Small intestine (tissue), 7 donors: Measurements from ENCODE around the gene JAKMIP1. TPM values are rescaled to one million over a fixed set of nuclear protein-coding genes. Genes with fewer than 3 reads are reported as not detected.

Source experiments
- DNase-seq, 2 donors: peaks; one replicate each; pipeline versions ENCODE4 v3.0.0 to v3.0.0-alpha.2; 2013
- FAIRE-seq: peaks from 2 replicates; lab custom pipeline; 2012; peaks lifted over from hg19 to GRCh38; lab: Jason Lieb, UNC
- H3K27ac ChIP-seq, 3 donors: one replicate each; pipeline ENCODE4 v1.5.1; 2013; ENCODE audit warnings: low read length in 2 of 3, mild to moderate bottlenecking in 2 of 3, control low read depth in 1 of 3, inconsistent platforms in 1 of 3, low read depth in 1 of 3, moderate library complexity in 1 of 3
- H3K27me3 ChIP-seq, 3 donors: one replicate each; pipeline ENCODE4 v1.6.1; 2013; ENCODE audit warnings: low read length in 3 of 3, inconsistent platforms in 1 of 3; ENCODE audit not compliant: control insufficient read depth in 3 of 3, insufficient read depth in 3 of 3
- H3K36me3 ChIP-seq, 3 donors: one replicate each; pipeline ENCODE4 v1.6.1; 2013; ENCODE audit warnings: low read length in 3 of 3, inconsistent platforms in 1 of 3, low read depth in 1 of 3, mild to moderate bottlenecking in 1 of 3, moderate library complexity in 1 of 3; ENCODE audit not compliant: control insufficient read depth in 3 of 3, insufficient read depth in 2 of 3
- H3K4me1 ChIP-seq, 3 donors: one replicate each; pipeline ENCODE4 v1.6.1; 2013; ENCODE audit warnings: low read length in 2 of 3, inconsistent platforms in 1 of 3, low read depth in 1 of 3, mild to moderate bottlenecking in 1 of 3, moderate library complexity in 1 of 3; ENCODE audit not compliant: control insufficient read depth in 3 of 3, insufficient read depth in 2 of 3
- H3K4me3 ChIP-seq, 3 donors: one replicate each; pipeline ENCODE4 v1.5.1; 2013; ENCODE audit warnings: low read length in 3 of 3, control low read depth in 1 of 3, inconsistent platforms in 1 of 3, low read depth in 1 of 3, mild to moderate bottlenecking in 1 of 3, moderate library complexity in 1 of 3
- H3K9me3 ChIP-seq, 2 donors: one replicate each; pipeline ENCODE4 v1.6.1; 2013; ENCODE audit warnings: low read depth in 1 of 2, low read length in 1 of 2; ENCODE audit not compliant: control insufficient read depth in 2 of 2, insufficient read depth in 1 of 2
- WGBS, 3 donors: extraction: QIAGEN DNeasy Blood & Tissue Kit; methylation state at CpG; one replicate each; pipeline ENCODE4 v1.1.7; 2013; 5-methylcytosine and 5-hydroxymethylcytosine counted together
- polyA plus RNA-seq, 4 donors: library from polyadenylated mRNA; stranded (reverse) in 3 of 4; unstranded in 1 of 4; fragments of 200-250 nt in 3 of 4; fragments of 120-200 nt in 1 of 4; gene quantifications; one replicate each; pipeline versions ENCODE4 v1.2.1 to v1.2.3, GENCODE V29; 2013
- donor health status: healthy with polysubstance abuse.
- donor health status: control.
- donor health status: control.
- donor health status: Bipolar disorder and iron deficiency.
- donor health status: healthy.

The JAKMIP1 gene
- polyA plus RNA-seq, 4 donors: 0.25 to 1.8 (median 1.0) TPM

DNA sequence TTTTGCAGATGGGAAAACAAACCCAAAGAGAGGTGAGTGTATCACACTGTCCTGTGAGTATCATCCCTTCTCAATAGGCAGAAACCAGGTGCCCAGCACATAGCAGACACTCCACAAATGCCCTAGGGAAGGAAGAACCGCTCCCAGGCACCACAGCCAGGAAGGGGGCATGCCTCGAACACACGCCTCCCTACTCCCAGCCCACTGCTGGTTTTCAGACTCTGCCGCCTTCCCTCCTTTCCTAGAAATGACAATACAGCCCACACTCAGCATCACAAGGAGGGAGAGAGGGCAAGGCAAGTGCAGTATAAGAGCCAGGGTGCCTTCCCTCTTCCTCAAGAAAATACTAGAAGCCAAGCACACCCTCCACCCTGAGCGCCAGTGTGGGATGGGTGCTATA lies 16.2 kb downstream of the JAKMIP1 start:
- 55 to 71% (median 68%) methylated on average over 5 of the region's 5 CpGs for WGBS, 3 donors

GRCh38 chr4:6183740-6184139 lies 16.6 kb downstream of the JAKMIP1 start:
- FAIRE-seq (no peak), DNase-seq (no peak)
- 48 to 72% (median 61%) methylated on average over 4 of the region's 4 CpGs for WGBS, 3 donors
- H3K27ac ChIP-seq: no peak overlapping the region
- H3K4me1 ChIP-seq: no peaks in the 10 kb centered on the region
- no peak overlapping the region for H3K4me3 ChIP-seq
- no peaks in the 10 kb centered on the region for H3K9me3 ChIP-seq
- H3K36me3 ChIP-seq: no peaks in the 10 kb centered on the region
- peaks cover 0 to 5% (median 0%) of the 10 kb centered on the region in 3 donors for H3K27me3 ChIP-seq

More for the DNA sequence above, 16.2 kb downstream of the JAKMIP1 start:
- Histone ChIP-seq H3K9me3 (no peaks in the 10 kb centered on the region), H3K4me1 (no peaks in the 10 kb centered on the region), H3K36me3 (no peaks in the 10 kb centered on the region), H3K4me3 (no peak overlapping the region), H3K27me3 (peaks cover 0 to 5% (median 0%) of the 10 kb centered on the region in 3 donors), H3K27ac (no peak overlapping the region)
- FAIRE-seq (no peak), DNase-seq (no peak)

DNA sequence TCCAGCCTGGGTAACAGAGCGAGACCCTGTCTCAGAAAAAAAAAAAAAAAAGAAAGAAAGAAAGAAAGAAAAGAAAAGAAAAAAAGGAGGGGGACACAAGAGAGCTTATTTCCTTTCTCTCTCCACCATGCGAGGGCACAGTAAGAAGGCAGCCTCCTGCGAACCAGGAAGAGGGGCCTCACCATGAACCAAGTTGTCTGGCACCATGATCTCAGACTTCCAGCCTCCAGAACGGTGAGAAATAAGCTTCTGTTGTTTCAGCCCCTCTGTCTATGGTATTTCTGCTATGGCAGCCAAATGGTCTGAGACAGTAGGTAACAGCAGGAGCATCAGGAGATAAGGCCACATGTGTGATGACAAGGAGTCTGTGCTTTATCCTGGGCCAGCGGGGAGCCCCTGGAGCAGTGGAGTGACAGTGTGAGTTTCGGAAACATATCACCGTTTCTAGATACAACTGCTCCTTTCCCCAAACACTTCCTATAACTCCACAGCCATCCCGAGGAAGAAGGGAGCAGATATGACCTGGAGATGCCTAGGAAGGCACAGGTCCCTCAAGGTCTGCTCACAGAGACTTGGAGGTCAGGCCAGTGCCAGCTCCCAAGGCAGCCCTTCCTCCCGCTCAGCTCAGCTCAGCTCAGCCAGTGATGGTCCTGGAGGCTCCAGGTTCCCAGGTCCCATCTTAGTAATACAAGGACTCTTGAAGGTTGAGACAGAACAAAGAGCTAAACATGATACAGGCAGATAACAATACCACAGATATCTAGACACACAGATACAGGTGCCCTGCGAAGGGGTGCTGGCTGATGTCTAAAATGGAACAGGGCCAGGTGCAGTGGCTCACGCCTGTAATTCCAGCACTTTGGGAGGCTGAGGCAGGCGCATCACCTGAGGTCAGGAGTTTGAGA lies 17.7 kb downstream of the JAKMIP1 start:
- FAIRE-seq: no peak
- no peaks in the 10 kb centered on the region for H3K36me3 ChIP-seq

DNA sequence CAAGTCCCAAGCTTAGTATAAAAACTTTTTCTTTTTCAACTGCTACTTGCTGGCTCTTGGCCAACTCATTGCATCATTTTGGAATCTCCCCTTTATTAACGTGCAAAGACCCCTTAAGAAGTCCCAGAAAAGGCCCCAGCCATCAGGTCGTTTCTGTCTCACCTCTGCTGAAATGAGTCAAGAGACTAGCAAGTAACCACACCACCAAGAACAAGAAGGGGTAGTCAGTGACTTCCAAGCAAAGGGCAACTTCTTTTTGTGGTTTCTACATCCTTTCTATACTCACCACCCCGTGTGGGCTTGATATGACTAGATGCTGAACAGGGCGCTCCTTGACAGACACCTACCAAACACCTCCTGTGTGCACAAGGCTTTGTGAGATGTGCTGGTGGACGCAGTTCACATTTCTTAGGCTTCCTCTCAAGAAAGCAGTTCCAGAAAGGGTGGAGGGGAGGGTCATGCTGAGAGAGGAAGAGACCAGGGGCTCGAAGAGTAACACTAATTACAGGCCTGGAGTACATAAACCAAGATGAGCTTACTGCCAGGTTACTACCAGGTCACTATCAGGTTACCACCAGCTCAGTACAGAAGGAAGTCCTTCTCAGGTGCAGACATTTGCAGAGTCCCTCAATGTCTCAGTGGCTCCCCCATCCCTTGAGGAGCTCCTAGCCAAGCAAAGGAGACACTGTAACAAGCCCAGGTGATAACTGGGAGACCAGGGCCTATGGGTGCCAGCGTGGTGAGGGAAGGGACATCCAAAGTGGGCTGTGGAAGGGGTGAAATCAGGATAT lies 19.3 kb downstream of the JAKMIP1 start:
- 39 to 54% (median 48%) methylated on average over 7 of the region's 7 CpGs for WGBS, 3 donors
- H3K4me1 ChIP-seq: no peaks in the 10 kb centered on the region
- no peak overlapping the region for H3K27ac ChIP-seq
- DNase-seq (no peak), FAIRE-seq (no peak)
- H3K4me3 ChIP-seq: no peak overlapping the region
- no peaks in the 10 kb centered on the region for H3K36me3 ChIP-seq
- H3K9me3 ChIP-seq: no peaks in the 10 kb centered on the region
- peaks cover 0 to 5% (median 0%) of the 10 kb centered on the region in 3 donors for H3K27me3 ChIP-seq

More for the DNA sequence above, 17.7 kb downstream of the JAKMIP1 start:
- Histone ChIP-seq H3K9me3 (no peaks in the 10 kb centered on the region), H3K27me3 (peaks cover 0 to 5% (median 0%) of the 10 kb centered on the region in 3 donors), H3K4me1 (no peaks in the 10 kb centered on the region), H3K27ac (no peak overlapping the region), H3K4me3 (no peak overlapping the region)
- no peak for DNase-seq
- 61 to 66% (median 64%) methylated on average over 12 of the region's 12 CpGs for WGBS, 3 donors

GRCh38 chr4:6179362-6179761 lies 21.0 kb downstream of the JAKMIP1 start:
- no peaks in the 10 kb centered on the region for H3K9me3 ChIP-seq
- H3K27me3 ChIP-seq: peaks cover 0 to 5% (median 0%) of the 10 kb centered on the region in 3 donors
- no peaks in the 10 kb centered on the region for H3K4me1 ChIP-seq
- H3K4me3 ChIP-seq: no peak overlapping the region
- 54 to 93% (median 71%) methylated on average over 1 of the region's 1 CpG for WGBS, 3 donors
- DNase-seq (no peak), FAIRE-seq (no peak)
- no peak overlapping the region for H3K27ac ChIP-seq
- H3K36me3 ChIP-seq: no peaks in the 10 kb centered on the region

GRCh38 chr4:6178757-6179156 lies 21.6 kb downstream of the JAKMIP1 start:
- Histone ChIP-seq H3K9me3 (no peaks in the 10 kb centered on the region), H3K4me1 (no peaks in the 10 kb centered on the region), H3K27me3 (peaks cover 0 to 5% (median 0%) of the 10 kb centered on the region in 3 donors), H3K36me3 (no peaks in the 10 kb centered on the region), H3K4me3 (no peak overlapping the region), H3K27ac (no peak overlapping the region)
- no peak for FAIRE-seq
- DNase-seq: no peak
- 52 to 75% (median 71%) methylated on average over 4 of the region's 4 CpGs for WGBS, 3 donors

DNA sequence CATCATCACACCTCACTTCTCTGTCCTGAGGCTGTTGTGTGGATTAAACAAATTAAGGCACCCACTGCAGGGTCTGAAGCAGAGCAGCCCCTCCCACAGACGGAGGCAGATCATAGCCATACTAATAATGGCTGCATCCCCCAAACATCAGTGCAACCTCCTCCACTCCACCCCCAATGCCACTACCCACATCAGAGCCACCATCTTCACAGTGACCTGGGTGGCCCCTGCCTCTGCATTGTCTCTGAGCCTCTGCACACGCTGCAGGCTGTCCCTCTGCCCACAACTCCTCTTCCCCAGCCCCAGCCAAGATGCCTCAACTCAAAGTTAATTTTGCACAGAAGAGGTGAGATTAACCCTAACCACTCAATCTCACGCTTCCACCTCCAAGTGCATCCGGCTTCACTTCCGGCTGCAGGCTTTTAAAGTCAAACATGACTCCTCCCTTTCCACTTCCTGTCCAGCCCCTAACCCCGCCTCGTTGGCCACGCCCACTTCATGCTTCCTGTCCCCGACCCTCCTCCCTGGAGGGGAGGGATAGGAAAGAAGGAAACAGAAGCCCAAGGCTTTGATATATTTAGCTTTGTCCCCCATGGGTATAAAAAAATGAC lies 22.7 kb downstream of the JAKMIP1 start:
- Histone ChIP-seq H3K27me3 (peaks cover 0 to 5% (median 0%) of the 10 kb centered on the region in 3 donors), H3K9me3 (no peaks in the 10 kb centered on the region), H3K4me3 (no peak overlapping the region), H3K27ac (no peak overlapping the region), H3K36me3 (no peaks in the 10 kb centered on the region), H3K4me1 (no peaks in the 10 kb centered on the region)
- no peak for DNase-seq
- no peak for FAIRE-seq
- 31 to 46% (median 35%) methylated on average over 9 of the region's 9 CpGs for WGBS, 3 donors

DNA sequence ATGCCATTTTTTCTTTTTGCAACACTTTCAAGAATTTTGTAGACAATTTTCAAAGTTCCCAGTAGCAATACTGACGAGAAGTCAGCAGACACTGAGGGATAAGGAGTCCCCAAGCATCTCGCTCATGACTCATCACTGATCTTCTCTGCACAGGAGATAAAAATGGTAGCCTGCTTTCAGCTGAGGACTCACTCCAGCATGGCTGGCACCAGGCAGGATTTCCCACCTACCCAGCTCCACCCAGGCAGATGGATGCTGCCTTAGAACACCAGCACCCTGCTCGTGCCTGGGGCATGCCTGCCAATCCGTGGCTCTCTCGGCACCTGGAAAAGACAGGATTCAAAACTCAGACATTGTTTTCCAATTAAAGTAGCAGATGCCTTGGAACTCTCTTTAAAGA lies 24.9 kb downstream of the JAKMIP1 start:
- Histone ChIP-seq H3K4me3 (no peak overlapping the region), H3K27ac (no peak overlapping the region), H3K9me3 (no peaks in the 10 kb centered on the region), H3K27me3 (peaks cover 0 to 5% (median 2%) of the 10 kb centered on the region in 3 donors), H3K36me3 (no peaks in the 10 kb centered on the region), H3K4me1 (no peaks in the 10 kb centered on the region)
- FAIRE-seq: no peak
- no peak for DNase-seq
- WGBS, 3 donors: 73 to 86% (median 80%) methylated on average over 5 of the region's 5 CpGs
